GM21367 (cell line): ENCODE measurements around the gene PPP1R11.
"Not testable (repeated sequence)": the region's sequence is repeated elsewhere in the genome, so short reads cannot be mapped to it uniquely, and the experiment has no call there.

Experiments used
- ATAC-seq: cut with Tn5 transposase; IDR thresholded peaks from one replicate; pipeline ENCODE4 v1.9.1; 2021; ENCODE audit not compliant: unreplicated experiment

The PPP1R11 gene, protein sequence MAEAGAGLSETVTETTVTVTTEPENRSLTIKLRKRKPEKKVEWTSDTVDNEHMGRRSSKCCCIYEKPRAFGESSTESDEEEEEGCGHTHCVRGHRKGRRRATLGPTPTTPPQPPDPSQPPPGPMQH

GRCh38 chr6:30066577-30067459 lies at the start of gene PPP1R11:
TSS of gene PPP1R11 (plus strand) at chr6:30067198. CDS start at chr6:30067411, 213 bp downstream.
- peak; percentile 87 for ATAC-seq

DNA sequence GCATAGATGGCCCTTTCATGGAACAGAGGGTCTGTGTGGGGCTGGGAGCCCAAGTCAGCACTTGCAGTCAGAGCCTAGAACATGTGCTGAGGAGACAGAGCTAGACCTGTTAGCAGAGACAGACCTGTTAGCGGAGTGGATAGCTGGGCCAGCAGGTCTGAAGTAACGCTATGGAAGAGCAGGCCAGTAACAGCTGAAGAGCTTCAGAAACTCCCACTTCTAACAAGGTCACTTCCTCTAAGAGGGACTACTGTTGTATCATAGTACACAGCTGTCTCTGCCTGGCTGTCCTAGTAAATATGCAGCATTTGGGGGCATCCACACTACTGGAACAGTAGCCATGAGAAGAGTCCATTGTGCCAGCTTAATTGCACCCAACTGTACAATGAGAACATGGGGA lies 47.2 kb upstream of the PPP1R11 start:
- no peak for ATAC-seq

DNA sequence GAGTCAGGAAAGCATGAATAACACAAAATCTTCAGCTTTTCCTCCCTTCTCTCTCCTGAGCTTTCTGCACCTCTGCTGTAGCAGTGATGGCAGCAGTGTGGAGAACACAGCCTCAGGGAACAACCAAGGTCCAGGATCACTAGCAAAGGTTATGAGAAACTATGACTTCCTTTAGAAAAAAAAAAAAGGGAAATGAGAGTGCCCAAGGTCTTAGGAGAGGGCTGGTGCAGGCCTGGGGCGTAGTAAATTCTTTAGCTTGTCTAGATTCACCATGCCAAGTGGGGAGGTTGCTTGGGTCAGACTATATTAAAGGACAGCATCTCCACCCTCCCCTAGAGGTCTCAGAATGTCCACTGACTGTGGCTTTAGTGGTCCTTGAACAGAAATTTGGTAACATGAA lies 46.4 kb upstream of the PPP1R11 start:
- ATAC-seq, result no peak

DNA sequence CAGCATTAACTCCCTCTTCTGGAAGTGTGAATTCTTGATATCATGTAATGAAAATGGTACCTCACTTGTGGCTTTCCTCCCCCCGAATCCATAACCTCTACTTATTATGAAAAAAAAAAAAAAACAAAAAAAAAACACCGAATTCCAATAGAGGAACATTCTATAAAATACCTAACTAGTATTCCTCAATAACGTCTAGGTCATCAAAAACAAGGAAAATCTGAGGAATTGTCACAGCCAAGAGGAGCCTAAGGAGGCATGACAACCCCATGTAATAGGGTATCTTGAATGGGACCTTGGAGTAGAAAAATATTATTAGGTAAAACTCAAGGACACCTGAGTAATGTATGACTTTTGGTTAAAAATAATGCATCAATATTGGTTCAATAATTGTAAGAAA lies 44.8 kb upstream of the PPP1R11 start:
- no peak for ATAC-seq

- ATAC-seq, result not testable (repeated sequence)
Observed at GRCh38 chr6:30022712-30023111, 44.3 kb upstream of the PPP1R11 start.

DNA sequence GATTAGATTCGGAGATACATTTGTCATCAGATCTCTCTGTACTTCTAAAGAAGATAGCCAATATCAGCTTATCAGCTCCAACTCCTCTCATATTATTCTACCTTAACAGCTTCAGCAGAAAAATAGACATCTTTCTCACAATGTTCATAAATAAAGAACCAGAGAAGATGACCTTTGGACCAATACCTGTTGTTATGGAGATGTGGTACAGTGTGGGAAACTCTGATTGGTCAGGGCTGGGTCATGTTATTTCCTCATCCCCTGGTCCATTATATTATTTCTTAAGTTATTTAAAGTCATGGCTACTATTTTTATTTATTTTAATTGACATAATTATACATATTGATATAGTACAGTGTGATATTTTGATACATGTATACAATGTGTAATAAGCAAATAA lies 41.8 kb upstream of the PPP1R11 start:
- no peak for ATAC-seq

- no peak for ATAC-seq
Observed at GRCh38 chr6:30029588-30029987, 37.4 kb upstream of the PPP1R11 start.

DNA sequence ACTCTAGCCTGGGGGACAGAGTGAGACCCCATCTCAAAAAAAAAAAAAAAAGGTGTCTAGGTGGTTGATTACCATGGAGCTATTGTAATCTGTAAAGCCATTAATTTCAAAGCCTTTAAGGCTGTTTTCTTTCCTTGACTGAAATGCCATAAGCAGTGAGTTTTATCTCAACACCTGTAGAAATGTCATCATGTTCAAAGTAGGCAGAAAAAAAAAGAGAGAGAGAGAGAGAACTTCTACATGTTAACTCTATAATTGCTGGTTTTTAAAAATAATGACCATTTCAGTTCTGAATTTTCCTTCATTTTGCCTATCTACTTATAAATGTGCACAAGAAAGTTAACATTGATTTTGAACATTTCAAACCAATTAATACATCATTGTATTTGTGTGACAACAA lies 35.6 kb upstream of the PPP1R11 start:
- ATAC-seq, result no peak

DNA sequence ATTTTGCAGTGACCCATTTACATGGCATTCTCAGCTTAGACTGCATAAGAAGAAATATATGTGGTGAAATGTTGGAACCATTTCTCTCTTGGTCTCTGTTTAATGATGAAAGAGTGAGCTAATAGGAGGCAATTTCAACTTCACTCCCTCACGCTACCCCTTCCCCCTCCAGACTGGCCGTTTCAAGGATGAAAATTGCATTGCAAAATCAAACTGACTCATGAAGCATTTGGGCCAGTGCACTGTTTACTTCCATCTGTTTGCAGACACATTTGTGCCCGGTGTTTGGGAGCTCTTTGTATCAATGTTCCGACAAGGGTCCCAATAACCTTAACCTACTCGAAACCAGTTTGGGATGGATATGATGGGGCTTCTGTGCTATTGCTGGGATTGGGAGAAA lies 33.6 kb upstream of the PPP1R11 start:
- not testable (repeated sequence) for ATAC-seq

GRCh38 chr6:30035784-30036183 lies 31.2 kb upstream of the PPP1R11 start:
- no peak for ATAC-seq

GRCh38 chr6:30037182-30037788 lies 29.7 kb upstream of the PPP1R11 start:
- no peak for ATAC-seq

GRCh38 chr6:30041221-30041620 lies 25.8 kb upstream of the PPP1R11 start:
- ATAC-seq, result no peak

- ATAC-seq, result no peak
Observed at GRCh38 chr6:30041821-30042220, 25.2 kb upstream of the PPP1R11 start.

DNA sequence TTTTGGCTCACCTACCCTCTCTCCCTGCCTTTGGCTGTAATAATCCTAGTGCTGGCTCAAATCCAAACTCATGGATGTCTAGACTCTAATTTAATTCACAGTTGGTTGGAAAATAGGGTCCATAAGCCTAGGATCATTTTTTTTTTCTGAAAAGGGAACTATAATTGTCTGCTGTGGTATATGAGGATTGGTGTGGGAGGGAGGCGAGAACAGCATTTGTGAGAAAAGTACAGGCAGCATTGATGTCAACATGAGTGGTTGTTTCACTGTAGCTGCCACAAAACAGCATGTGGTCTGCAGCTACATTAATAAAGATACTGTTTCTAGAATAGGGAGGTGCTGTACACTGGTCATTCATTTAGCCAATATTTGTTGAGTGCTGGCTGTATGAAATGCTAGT lies 24.5 kb upstream of the PPP1R11 start:
- no peak for ATAC-seq

GRCh38 chr6:30042914-30043313 lies 24.1 kb upstream of the PPP1R11 start:
- ATAC-seq, result no peak

DNA sequence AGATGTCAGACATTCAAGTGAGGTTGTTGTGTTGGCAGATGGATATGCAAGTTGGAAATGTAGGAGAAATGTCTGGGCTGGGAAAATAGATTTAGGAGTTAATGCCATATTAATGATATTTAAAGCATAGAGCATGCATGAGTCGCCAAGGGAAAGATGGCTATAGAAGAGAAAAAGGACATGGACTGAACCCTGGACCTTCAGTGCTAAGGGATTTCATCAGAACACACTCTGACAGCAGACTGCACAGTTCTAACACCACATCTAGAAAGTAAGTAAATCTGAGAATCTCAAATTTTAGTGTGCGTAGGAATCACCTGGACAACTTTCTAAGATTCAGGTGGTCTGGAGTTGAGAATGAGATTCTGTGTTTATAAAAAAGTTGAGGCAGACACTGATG lies 23.3 kb upstream of the PPP1R11 start:
- no peak for ATAC-seq

DNA sequence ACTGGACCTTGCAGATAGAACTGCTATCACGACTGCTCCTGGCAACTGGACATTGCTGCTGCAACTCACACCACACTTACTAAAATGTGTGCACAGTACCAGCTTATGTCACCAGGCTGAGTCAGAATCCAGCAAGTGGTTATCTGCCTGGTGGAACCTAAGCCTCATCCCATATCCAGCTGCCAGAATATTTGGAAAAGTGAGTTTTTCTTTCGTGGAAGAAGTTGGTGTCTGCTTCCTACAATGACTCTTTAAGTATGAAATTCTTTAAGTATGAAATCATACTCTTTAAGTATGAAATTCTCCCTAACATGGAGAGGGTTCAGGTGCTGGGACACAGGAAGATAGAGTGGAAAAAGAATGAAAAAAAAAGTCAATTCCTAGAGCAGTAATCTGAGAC lies 22.4 kb upstream of the PPP1R11 start:
- no peak for ATAC-seq

DNA sequence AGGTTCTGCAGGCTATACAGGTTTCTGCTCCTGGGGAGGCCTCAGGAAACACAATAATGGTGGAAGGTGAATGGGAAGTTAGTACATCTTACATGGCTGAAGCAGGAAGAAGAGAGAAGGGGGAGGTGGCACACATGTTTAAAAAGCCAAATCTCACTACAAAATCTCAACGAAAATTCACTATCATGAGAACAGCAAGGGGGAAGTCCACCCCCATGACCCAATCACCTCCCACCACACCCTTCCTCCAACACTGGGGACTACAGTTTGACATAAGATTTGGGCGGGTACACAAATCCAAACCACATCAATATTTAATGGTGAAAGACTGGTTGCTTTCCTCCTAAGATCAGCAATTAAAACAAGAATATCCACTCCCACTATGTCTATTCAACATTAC lies 19.8 kb upstream of the PPP1R11 start:
- ATAC-seq, result no peak

DNA sequence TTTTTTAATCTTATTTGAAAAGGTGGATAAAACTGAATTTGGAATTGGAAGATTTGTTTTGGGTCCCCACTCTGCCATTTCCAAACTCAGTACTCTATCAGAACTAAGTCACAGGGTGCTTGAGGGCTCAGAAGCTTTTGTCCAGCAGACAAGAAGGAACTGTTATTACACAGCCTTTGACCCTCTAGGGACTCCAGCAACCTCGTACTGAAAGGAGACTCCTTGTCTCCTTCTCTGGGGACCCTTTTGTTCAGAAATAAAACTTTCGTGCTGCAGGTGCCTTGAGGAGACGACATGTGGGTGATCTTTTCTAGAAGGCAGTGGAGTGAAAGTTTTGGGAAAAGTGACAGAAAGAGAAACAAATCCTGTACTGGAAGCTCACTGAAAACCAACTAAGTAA lies 13.3 kb upstream of the PPP1R11 start:
- ATAC-seq, result no peak

DNA sequence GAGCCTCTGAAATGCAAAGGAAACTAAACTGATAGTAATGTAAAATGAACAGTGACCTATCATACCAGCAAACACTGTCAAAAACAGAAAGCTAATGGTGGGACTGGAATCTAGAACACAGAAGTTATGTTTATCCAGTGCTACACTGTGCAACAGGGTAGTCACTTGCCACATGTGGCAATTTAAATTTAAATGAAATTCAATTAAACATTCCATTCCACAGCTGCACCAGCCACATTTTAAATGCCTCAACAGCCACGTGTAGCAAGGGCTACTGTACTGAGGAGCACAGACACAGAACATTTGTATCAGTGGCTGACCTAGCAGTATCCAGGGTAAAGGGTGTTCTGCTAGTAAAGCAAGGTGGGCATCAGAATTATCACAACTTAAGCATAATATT lies 11.5 kb upstream of the PPP1R11 start:
- ATAC-seq, result no peak

GRCh38 chr6:30060606-30061091 lies 6.3 kb upstream of the PPP1R11 start:
- ATAC-seq, result no peak
